K562 (cell line): Measurements from ENCODE around the gene ANKRD1. TPM values are rescaled to one million over a fixed set of nuclear protein-coding genes. Genes with fewer than 3 reads are reported as not detected.

ENCODE experiments used
- ATAC-seq: fragments of 200-7000 bp; cut with Tn5 transposase; 3 replicates; pipeline ENCODE4 v1.9.1; 2020; ENCODE audit warnings: moderate library complexity
- BruUV-seq: library from RNA; stranded (reverse); fragments of 400-500 nt; replicated peaks from 2 replicates; lab custom pipeline; 2021; lab: Mats Ljungman, UMichigan
- CTCF ChIA-PET: fragments of 300-600 bp; formaldehyde crosslinking; extraction: SDS; loops from one replicate; lab custom pipeline; 2021; ENCODE audit warnings: low intra/inter-chr PET ratio; lab: Yijun Ruan, JAX
- POLR2A ChIA-PET: fragments of 300-600, 350-650 bp; sonication (Branson Sonifier 250); formaldehyde crosslinking; extraction: SDS; loops from one replicate; lab custom pipeline; 2021; ENCODE audit warnings: antibody characterized with exemption, inconsistent platforms; lab: Yijun Ruan, JAX
- DNase-seq, 4 experiments: peaks; one replicate each; pipeline versions ENCODE4 v3.0.0 to v3.0.0-alpha.2; 2011 to 2018; ENCODE audit warnings: low spot score in 3 of 4, mixed read lengths in 3 of 4; ENCODE audit errors: extremely low read depth in 1 of 4
- FAIRE-seq: peaks from 2 replicates; lab custom pipeline; 2011; peaks lifted over from hg19 to GRCh38; lab: Jason Lieb, UNC
- H2AFZ ChIP-seq: 2 replicates; pipeline ENCODE4 v1.6.0; 2011; ENCODE audit warnings: low read depth, low read length, control low read depth, inconsistent platforms
- H3K27ac ChIP-seq: fragments of 200-600 bp; 3 replicates; pipeline ENCODE4 v1.8.0; 2011; ENCODE audit warnings: low read depth, mild to moderate bottlenecking, control low read depth, inconsistent platforms, low read length, moderate library complexity, mixed read lengths; ENCODE audit errors: extremely low read depth
- H3K27me3 ChIP-seq, 2 experiments: fragments of 300-600 bp in 1 of 2; 2 replicates in 1 of 2; 3 replicates in 1 of 2; pipeline versions ENCODE4 v1.6.0 to v1.8.0; 2011; ENCODE audit warnings: inconsistent platforms in 2 of 2, low read length in 2 of 2, mild to moderate bottlenecking in 1 of 2, mixed read lengths in 1 of 2, moderate library complexity in 1 of 2; ENCODE audit not compliant: control insufficient read depth in 2 of 2, insufficient read depth in 2 of 2
- H3K36me3 ChIP-seq: fragments of 300-600 bp; 3 replicates; pipeline ENCODE4 v1.8.0; 2011; ENCODE audit warnings: mild to moderate bottlenecking, low read length, inconsistent platforms; ENCODE audit not compliant: control insufficient read depth, insufficient read depth
- H3K4me1 ChIP-seq, 2 experiments: fragments of 200-600 bp in 1 of 2; replicated peaks in 1 of 2; 2 replicates in 1 of 2; 3 replicates in 1 of 2; pipeline versions ENCODE4 v1.5.1 to v1.8.0; 2011; ENCODE audit warnings: inconsistent platforms in 2 of 2, low read length in 2 of 2, mild to moderate bottlenecking in 1 of 2, mixed read lengths in 1 of 2, moderate library complexity in 1 of 2; ENCODE audit not compliant: control insufficient read depth in 2 of 2, insufficient read depth in 2 of 2
- H3K4me2 ChIP-seq: 2 replicates; pipeline ENCODE4 v1.6.1; 2011; ENCODE audit warnings: low read length, control low read depth, inconsistent platforms, mixed read lengths; ENCODE audit not compliant: insufficient read depth
- H3K4me3 ChIP-seq: fragments of 200-600 bp; sonication (generic), shearing (Covaris generic); 2 replicates; pipeline ENCODE4 v1.5.1; 2016; ENCODE audit warnings: control low read depth, inconsistent platforms
- H3K79me2 ChIP-seq: fragments of 200-600 bp; 3 replicates; pipeline ENCODE4 v1.8.0; 2011; ENCODE audit warnings: low read length, inconsistent platforms; ENCODE audit not compliant: control insufficient read depth, insufficient read depth
- H3K9ac ChIP-seq, 2 experiments: 2 replicates each; pipeline versions ENCODE4 v1.6.0 to v1.6.1; 2011; ENCODE audit warnings: low read depth in 2 of 2, low read length in 2 of 2, control low read depth in 1 of 2, inconsistent platforms in 1 of 2, mild to moderate bottlenecking in 1 of 2, mixed read lengths in 1 of 2; ENCODE audit not compliant: insufficient read depth in 1 of 2
- H3K9me1 ChIP-seq: one replicate; pipeline ENCODE4 v1.6.0; 2011; ENCODE audit warnings: inconsistent platforms, mild to moderate bottlenecking, low read length, moderate library complexity; ENCODE audit not compliant: control insufficient read depth, insufficient read depth
- H3K9me3 ChIP-seq: replicated peaks from 2 replicates; pipeline ENCODE4 v1.5.1; 2011; ENCODE audit warnings: low read depth, low read length, inconsistent platforms; ENCODE audit not compliant: control insufficient read depth, insufficient read depth
- H4K20me1 ChIP-seq: replicated peaks from 2 replicates; pipeline ENCODE4 v1.6.1; 2011; ENCODE audit warnings: low read length, inconsistent platforms, mixed read lengths; ENCODE audit not compliant: control insufficient read depth, insufficient read depth
- CHD2 ChIP-seq: IDR thresholded peaks from 2 replicates; pipeline ENCODE4 v1.6.1; 2011; ENCODE audit warnings: low read depth, low read length
- CXXC5 ChIP-seq: fragments of 250-450 bp; sonication (Bioruptor Pico); IDR thresholded peaks from 2 replicates; pipeline ENCODE4 v1.8.0; 2022; ENCODE audit warnings: inconsistent platforms, mild to moderate bottlenecking, moderate library complexity
- MYNN ChIP-seq, 2 experiments: sonication (generic); formaldehyde crosslinking in 1 of 2; IDR thresholded peaks; 2 replicates each; pipeline versions ENCODE4 v1.5.0 to v1.6.1; 2016 to 2020; ENCODE audit warnings: antibody characterized with exemption in 1 of 2, missing genetic modification reagents in 1 of 2
- ZBTB40 ChIP-seq, 2 experiments: fragments of 450-650 bp in 1 of 2; sonication (generic) in 1 of 2; formaldehyde crosslinking in 1 of 2; IDR thresholded peaks; 2 replicates each; pipeline versions ENCODE4 v1.7.1 to v1.9.0; 2016 to 2022; ENCODE audit warnings: inconsistent platforms in 1 of 2, mild to moderate bottlenecking in 1 of 2, missing genetic modification reagents in 1 of 2
- WGBS: fragments of 100-300 bp; shearing (Covaris generic); methylation state at CpG from one replicate; pipeline ENCODE4 v1.1.6; 2016; ENCODE audit warnings: low coverage, mixed read lengths; ENCODE audit not compliant: insufficient coverage; ENCODE audit errors: missing lambda C conversion rate; 5-methylcytosine and 5-hydroxymethylcytosine counted together
- in situ Hi-C: fragments of 300-500 bp; cut with MboI; formaldehyde crosslinking; loops from 4 replicates; pipeline ENCODE4 v1.15.0; 2018; ENCODE audit warnings: inconsistent platforms, mixed read lengths
- intact Hi-C: fragments of 100-400 bp; cut with micrococcal nuclease; formaldehyde crosslinking; loops from 2 replicates; pipeline ENCODE4 v1.14.2; 2022
- polyA plus RNA-seq, 8 experiments: library from polyadenylated mRNA; depleted of rRNA in 4 of 8; stranded (reverse) in 5 of 8; unstranded in 3 of 8; fragments of >200 nt; fragmentation: Nextera tagmentation in 2 of 8; fragmentation: Illumina TruSeq in 1 of 8; extraction: Ambion mirVana in 2 of 8; extraction: Trizol in 1 of 8; gene quantifications; 2 replicates each; pipeline versions ENCODE4 v1.2.1 to v1.2.3, GENCODE V29; 2011 to 2014; ENCODE audit warnings: inconsistent platforms in 1 of 8, missing spikeins in 1 of 8
- total RNA-seq, 7 experiments: library from RNA; depleted of rRNA in 6 of 7; stranded (reverse); fragments of >200 nt in 6 of 7; fragmentation: Illumina TruSeq in 2 of 7; extraction: Trizol in 2 of 7; gene quantifications; 2 replicates each; pipeline versions ENCODE4 v1.2.1 to v1.2.3, GENCODE V29; 2011 to 2021; ENCODE audit warnings: low replicate concordance in 1 of 7

Gene ANKRD1
- total and polyA plus RNA-seq, 9 of the 15 experiments (the other 6 are each of a cell fraction or from before 2014, with no cell fraction given) = not detected

- ChIA-PET POLR2A (no interaction called here), CTCF (no interaction called here)
- Histone ChIP-seq H3K4me1 (no peaks in the 10 kb centered on the region; a peak in 1 of 5 replicates), H3K4me3 (no peak overlapping the region), H3K9ac (no peak overlapping the region), H3K9me1 (no peaks in the 10 kb centered on the region), H3K27me3 (peaks cover 4 to 5% of the 10 kb centered on the region in 2 experiments; a peak in 2 of 5 replicates), H3K36me3 (no peaks in the 10 kb centered on the region), H2AFZ (no peak overlapping the region), H3K27ac (no peak overlapping the region), H3K4me2 (no peak overlapping the region), H4K20me1 (no peaks in the 10 kb centered on the region), H3K79me2 (no peaks in the 10 kb centered on the region), H3K9me3 (no peaks in the 10 kb centered on the region)
- in situ Hi-C loops = loop anchor here (25.0 kb wide), 1 partner anchor 996 kb away; the partner anchor contains the start of genes BTAF1 and FGFBP3
- intact Hi-C loops = no loop called here
- no peak for FAIRE-seq
- no peak for ATAC-seq
- no peak for DNase-seq
- no peak for TF ChIP-seq ZBTB40 (IDR thresholded peaks at IDR 0.05)
- TF ChIP-seq ZBTB40 (CRISPR knock-in tag; IDR thresholded peaks at IDR 0.05) = no peak
- no peak for TF ChIP-seq MYNN (IDR thresholded peaks at IDR 0.05)
- TF ChIP-seq MYNN (CRISPR knock-in tag; IDR thresholded peaks at IDR 0.05) = no peak
- no peak for TF ChIP-seq CXXC5 (CRISPR knock-in tag)
- no peak for TF ChIP-seq CHD2
- WGBS = 2% methylated on average over 6 of the region's 6 CpGs
- no TSS peak for BruUV-seq
These were observed 4.3 kb downstream of the ANKRD1 start for GRCh38 chr10:90916392-90917237.
